Measurements from ENCODE around the gene IL10RB. TPM values are rescaled to one million over a fixed set of nuclear protein-coding genes. Genes with fewer than 3 reads are reported as not detected.

The IL10RB gene
- total and polyA plus RNA-seq, 2 of the 8 experiments (the other 6 are each of a cell fraction or from before 2014, with no cell fraction given) = 2.7 to 3.2 TPM

DNA sequence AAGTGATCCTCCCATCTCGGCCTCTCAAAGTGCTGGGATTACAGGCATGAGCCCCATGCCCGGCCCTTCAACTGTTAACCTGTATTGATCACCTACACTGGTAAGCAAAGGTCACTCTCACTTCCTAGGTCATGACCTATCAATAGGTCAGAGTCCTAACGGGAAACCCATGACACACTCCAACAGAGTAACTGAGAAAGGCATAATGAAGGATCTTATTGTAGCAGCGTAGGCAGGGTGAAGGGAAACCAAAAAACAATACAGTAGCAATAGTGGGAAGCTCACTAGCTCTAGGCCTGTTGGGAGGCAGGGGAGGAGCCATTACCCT lies 39.1 kb downstream of the IL10RB start:
- ChIA-PET CTCF (ENCODE audit: partially characterized antibody) (interaction anchor here (1.2 kb wide), 1 partner anchor 64 kb away, joined by 3 read pairs; no protein-coding TSS in a partner anchor), POLR2A (ENCODE audit: partially characterized antibody) (no interaction called here)
- Histone ChIP-seq H3K9me3 (ENCODE audit: insufficient read depth in 2 of 2, low read depth in 1 of 2, low read length in 1 of 2) (no peaks in the 10 kb centered on the region), H2BK120ac (replicated peaks; ENCODE audit: low read depth, low read length) (no peak overlapping the region), H4K91ac (replicated peaks; ENCODE audit: insufficient read length, low read length) (no peak overlapping the region), H3K56ac (replicated peaks; ENCODE audit: insufficient read length, low read depth, low read length) (no peak overlapping the region), H3K27ac (ENCODE audit: low read depth, low read length) (no peak overlapping the region), H2BK15ac (ENCODE audit: low read length) (no peak overlapping the region), H2AK5ac (ENCODE audit: low read depth, low read length) (no peak overlapping the region), H4K5ac (ENCODE audit: insufficient read length, low read depth, low read length) (no peak overlapping the region), H3K79me2 (ENCODE audit: control insufficient read depth in 1 of 2, insufficient read depth in 2 of 2, low read length in 2 of 2) (no peaks in the 10 kb centered on the region), H3K4ac (replicated peaks; ENCODE audit: insufficient read length, low read depth, low read length) (no peak overlapping the region), H2BK20ac (ENCODE audit: low read length) (no peak overlapping the region), H3K79me1 (ENCODE audit: low read depth, low read length) (no peaks in the 10 kb centered on the region), H3K23ac (ENCODE audit: insufficient read length) (no peak overlapping the region), H3K18ac (ENCODE audit: extremely low read depth, low read length) (no peak overlapping the region), H2BK12ac (ENCODE audit: low read depth, low read length) (no peak overlapping the region), H2BK5ac (ENCODE audit: low read depth, low read length) (no peak overlapping the region), H3K4me2 (ENCODE audit: insufficient read depth in 1 of 2, low read depth in 2 of 2, low read length in 2 of 2) (no peak overlapping the region), H3K4me3 (ENCODE audit: extremely low read depth in 1 of 4, insufficient read depth in 2 of 4, low read depth in 3 of 4, low read length in 4 of 4) (no peak overlapping the region), H2AFZ (ENCODE audit: low read length) (no peak overlapping the region), H3K9ac (replicated peaks in 1 of 4; ENCODE audit: extremely low read depth in 1 of 4, low read depth in 3 of 4, low read length in 3 of 4) (no peak overlapping the region), H4K20me1 (replicated peaks in 1 of 2; ENCODE audit: control insufficient read depth in 1 of 2, insufficient read depth in 2 of 2, low read length in 2 of 2) (no peaks in the 10 kb centered on the region), H3K4me1 (replicated peaks in 1 of 4; ENCODE audit: control insufficient read depth in 3 of 4, insufficient read depth in 4 of 4, low read length in 3 of 4) (no peaks in the 10 kb centered on the region), H3K23me2 (ENCODE audit: low read depth, low read length) (no peaks in the 10 kb centered on the region), H3K36me3 (ENCODE audit: control insufficient read depth in 2 of 4, insufficient read depth in 4 of 4, low read length in 3 of 4) (no peaks in the 10 kb centered on the region), H4K8ac (ENCODE audit: extremely low read depth, insufficient read depth, low read length) (no peak overlapping the region), H3K27me3 (replicated peaks in 1 of 4; ENCODE audit: control insufficient read depth in 3 of 4, extremely low read depth in 1 of 4, insufficient read depth in 3 of 4, low read length in 3 of 4) (no peaks in the 10 kb centered on the region), H3K14ac (ENCODE audit: insufficient read length) (no peak overlapping the region)
- no peak for FAIRE-seq
- WGBS, 2 experiments (ENCODE audit: extremely low coverage in 1 of 2, insufficient coverage in 1 of 2, insufficient read length in 1 of 2, insufficient replicate concordance in 2 of 2, low coverage in 1 of 2, low lambda C conversion rate in 2 of 2, missing lambda C conversion rate in 1 of 2) = 82% methylated on average over 4 of the region's 4 CpGs; no CpG with 5 or more reads in 1 of the 2 experiments
- peak in 1 of 2 experiments; percentile 24 for DNase-seq (ENCODE audit: low read depth in 1 of 2, low spot score in 2 of 2)
- TF ChIP-seq USF2 (IDR thresholded peaks at IDR 0.05; ENCODE audit: low read length) (no peak), RNF2 (IDR thresholded peaks at IDR 0.05; ENCODE audit: borderline replicate concordance, low read depth, low read length, missing control alignments, poor library complexity, severe bottlenecking) (no peak), ZNF274 (IDR thresholded peaks at IDR 0.05; ENCODE audit: borderline replicate concordance, extremely low read depth, low read length) (no peak), JUN (IDR thresholded peaks at IDR 0.05; ENCODE audit: low read depth, low read length) (no peak), RAD21 (IDR thresholded peaks at IDR 0.05 in 1 of 2, conservative IDR thresholded peaks at IDR 0.05 in 1 of 2; ENCODE audit: low read depth in 2 of 2, low read length in 2 of 2) (no peak), TEAD4 (IDR thresholded peaks at IDR 0.05; ENCODE audit: low read depth, low read length) (no peak), CTCF (IDR thresholded peaks at IDR 0.05; ENCODE audit: control extremely low read depth in 1 of 3, insufficient read depth in 1 of 3, low read depth in 1 of 3, low read length in 3 of 3) (no peak), SIN3A (conservative IDR thresholded peaks at IDR 0.05 in 1 of 2, IDR thresholded peaks at IDR 0.05 in 1 of 2; ENCODE audit: low read depth in 1 of 2, low read length in 2 of 2) (no peak)
- TF ChIP-seq, protein P1, sequence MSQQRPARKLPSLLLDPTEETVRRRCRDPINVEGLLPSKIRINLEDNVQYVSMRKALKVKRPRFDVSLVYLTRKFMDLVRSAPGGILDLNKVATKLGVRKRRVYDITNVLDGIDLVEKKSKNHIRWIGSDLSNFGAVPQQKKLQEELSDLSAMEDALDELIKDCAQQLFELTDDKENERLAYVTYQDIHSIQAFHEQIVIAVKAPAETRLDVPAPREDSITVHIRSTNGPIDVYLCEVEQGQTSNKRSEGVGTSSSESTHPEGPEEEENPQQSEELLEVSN (IDR thresholded peaks at IDR 0.05) = no peak

Data from H1 (cell line).